HG03575 (cell line): ENCODE measurements around the gene TNNT2.

ENCODE experiments used
- ATAC-seq: cut with Tn5 transposase; IDR thresholded peaks from one replicate; pipeline ENCODE4 v1.9.1; 2021; ENCODE audit not compliant: unreplicated experiment, insufficient number of reproducible peaks, low FRiP score; ENCODE audit errors: extremely low read depth

The TNNT2 gene

DNA sequence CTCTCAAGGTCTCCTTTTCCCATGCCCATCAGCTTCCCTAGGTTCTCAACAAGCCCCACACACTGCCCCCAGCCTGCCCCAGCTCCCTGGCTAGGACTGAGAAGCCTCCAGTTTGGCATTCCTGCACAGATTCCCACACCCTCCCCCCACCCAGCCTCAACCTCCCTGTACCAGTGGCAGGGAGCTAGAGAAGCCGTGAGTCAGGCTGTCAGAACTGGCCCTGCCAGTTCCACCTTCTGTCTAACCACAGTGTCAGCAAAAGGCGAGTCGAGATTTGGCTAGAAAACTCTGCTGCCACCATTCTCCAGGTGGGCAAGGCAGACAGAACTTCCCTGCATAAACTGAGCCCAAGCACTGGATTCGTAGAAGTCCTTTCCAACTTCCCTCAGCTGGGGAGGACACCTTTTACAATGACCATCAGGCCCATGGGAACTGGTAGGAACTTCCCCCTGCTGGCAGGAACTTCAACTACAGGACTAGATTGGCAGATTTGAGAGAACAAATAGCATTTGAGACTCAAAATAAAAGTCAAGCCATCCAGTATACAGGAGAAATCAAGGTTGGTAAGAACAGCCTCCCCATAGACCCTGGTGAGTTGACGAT is 31.0 kb downstream of the TNNT2 start:
- ATAC-seq: no peak

DNA sequence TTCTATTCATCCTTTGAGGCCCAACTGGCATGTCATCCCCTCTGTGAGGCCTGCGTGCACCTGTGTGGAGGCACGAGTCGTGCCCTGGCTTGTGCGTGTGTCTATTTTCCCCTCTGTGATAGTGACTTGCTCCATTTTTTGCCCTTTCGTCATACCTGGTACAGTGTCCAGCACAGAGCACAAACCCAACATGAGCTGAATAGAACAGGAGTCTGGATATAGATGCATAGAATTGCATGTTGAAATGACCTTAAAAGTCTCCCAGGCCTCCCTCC is 32.5 kb downstream of the TNNT2 start:
- ATAC-seq: no peak

DNA sequence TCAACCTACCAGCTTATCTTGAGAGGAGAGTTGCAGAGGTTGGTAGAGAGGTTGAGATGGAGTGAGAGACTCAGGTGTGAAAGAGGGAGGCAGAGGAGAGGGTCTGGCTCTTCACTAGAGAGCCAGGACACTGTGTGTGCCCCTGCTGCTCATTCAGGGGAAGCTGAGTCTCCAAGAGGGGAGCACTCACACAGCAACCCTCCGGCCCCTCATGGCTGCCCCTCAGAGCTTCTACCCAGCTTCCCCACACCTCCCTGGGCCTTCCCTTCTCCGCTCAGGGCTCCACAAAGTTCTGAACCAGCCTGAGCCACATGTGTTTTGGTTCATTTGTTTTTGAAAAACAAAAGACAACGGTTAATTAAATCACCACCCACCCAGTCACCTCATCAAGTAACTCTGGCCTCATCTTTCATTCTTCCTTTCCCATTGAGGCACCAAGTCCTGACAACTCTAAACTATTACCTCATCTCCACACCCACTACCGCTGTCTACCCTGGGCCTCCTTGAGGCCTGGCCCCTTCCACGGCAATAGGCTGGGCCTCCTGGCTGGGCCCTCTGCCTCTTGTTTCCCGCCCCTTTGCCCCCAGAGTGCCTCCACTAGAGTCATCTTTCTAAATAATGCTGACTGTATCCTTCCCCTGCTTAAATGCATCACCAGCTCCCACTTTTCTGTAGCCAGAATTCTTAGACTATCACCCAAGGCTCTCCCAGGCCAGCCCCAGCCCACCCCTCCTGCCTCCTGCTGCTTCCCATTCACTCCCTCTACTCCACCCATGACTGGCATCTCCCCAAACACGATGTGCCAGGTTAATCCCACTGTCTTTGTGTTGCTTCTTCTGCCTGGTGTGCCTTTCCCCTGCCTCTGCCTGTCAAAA is 33.0 kb downstream of the TNNT2 start:
- no peak for ATAC-seq

DNA sequence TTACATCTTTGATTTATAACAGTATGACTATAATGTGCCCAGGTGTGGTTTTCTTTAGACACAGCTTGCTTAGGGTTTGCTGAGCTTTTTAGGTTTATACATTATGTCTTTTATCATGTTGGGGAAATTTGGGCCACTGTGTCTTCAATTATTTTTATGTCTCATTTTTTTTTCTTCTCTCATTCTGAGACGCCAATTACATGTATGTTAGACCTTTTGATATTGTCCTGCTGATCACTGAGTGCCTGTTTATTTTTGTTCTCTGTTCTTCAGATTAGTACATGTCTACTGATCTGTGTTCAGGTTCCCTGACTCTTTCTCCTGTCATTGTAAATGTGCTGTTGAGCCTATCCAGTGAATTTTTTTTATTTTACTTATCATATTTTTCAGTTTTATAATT is 36.1 kb downstream of the TNNT2 start:
- no peak for ATAC-seq

DNA sequence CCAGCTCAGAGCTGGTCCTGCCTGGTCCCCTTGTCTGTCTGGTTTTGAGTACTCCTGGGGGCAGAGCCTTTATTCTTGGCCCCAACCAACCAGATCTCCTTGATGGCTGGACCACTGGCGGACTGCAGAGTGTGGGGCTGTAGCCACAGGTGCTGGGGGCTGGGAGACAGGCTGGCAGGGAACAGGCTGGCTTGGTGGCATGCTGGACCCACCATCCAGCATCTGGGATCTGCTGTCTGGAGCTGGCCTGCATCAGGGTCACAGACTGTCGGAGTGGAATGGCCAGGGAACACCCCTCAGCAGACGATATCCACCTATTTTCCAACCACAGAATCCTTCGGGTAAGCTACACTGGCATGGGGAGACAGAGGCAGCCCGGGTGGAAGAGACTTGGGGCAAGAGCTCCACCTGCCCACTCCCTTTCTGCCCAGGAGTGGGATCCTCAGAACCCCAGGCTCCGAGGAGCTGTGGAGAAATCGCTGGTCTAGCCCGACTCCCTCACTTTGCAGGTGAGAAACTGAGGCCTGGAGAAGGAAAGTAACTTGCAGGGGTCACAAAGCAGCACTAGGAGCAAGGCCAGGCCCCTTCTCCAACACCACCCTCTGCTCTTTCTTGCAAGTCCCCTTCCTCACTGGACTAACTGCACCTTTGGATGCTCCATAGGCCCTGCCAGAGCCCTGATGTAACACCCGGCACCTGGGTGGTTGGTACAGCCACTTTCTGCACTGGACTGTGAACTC is 40.6 kb downstream of the TNNT2 start:
- no peak for ATAC-seq

DNA sequence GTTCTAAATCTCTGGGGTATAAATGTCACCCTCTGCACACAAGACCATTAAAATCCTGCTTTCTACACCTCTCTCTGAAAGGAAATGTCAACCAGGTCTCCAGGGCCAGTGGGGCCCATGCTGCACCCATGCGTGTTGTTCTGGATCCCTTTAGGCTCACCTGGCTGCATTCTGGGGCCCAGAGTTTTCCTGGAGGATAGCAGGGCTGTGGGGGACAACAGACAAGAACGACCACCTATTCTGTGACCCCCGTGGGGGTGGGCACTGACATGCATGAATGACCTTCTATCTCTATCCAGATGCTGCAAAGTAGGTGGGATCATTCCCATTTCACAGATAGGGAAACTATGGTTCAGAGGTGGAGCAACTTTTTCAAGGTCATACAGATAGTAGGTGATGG is 41.6 kb downstream of the TNNT2 start:
- ATAC-seq: no peak

DNA sequence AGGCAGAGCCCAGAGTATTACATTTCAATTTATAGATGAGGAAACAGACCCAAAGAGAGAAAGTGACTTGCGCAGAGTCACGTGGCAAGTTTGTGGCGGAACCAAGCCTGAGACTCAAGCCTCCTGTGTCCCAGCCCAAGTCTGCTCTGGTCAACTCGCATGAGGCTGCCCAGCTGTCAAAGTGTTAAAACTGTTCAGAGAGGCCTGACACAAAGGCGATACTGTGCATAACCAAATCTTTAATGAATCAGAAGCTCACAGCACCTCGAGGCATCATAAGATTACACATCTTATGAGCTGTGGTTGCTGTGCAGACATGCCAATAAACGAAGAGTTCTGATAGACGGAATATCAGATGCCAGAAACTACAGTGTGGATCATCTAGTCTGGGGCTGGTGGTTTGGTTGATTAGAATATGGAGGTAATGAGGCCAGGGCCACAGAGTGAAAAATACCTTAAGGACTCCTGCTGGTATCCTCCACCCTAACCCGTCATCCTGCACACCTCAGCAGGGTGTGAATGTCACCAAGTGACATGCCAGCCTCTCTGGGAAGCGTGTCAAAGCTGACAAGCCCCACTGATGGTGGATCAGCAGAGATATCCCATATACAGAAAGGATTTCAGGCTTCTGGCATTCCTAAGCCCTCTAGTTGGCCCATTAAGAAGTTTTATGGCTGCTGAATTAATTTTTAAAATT is 42.2 kb downstream of the TNNT2 start:
- no peak for ATAC-seq

DNA sequence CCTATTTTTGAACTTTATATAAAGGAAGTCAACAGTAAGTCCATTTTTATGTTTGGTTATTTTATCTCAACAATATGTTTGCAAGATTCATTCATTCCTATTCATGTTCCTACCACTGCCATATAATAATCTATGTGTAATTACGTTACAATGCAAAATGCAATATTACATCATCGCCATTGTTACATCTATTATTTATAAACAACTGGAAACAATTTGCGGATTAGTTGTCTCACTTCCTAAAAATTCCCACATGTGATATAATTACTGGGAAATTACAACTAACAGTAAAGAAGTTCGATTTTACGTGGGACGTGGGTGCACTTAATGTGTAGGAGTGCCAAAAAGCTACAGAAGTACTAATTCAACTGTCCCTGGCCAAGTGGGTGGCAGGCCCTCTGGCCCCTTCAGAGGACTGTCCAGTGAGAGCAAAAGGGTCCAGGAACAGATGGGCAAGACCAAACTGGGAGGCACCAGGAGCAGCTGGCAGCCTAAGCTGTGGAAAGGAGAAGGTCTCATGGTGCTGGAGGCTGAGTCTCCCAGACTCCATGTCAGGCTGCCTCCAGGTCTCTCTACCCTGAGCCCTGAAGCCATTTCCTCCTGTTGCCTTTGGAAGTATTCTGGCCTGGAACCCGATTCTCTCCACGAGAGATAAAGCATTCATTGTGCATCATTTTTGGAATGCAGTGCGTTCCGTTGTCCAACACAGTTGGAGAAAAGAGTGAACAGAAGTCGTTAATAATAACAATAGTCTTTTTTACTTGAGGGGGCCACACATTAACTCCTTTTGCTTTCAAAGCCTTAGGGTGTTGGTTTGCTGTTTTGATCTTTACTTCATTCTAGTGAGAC is 42.9 kb downstream of the TNNT2 start:
- ATAC-seq: no peak

DNA sequence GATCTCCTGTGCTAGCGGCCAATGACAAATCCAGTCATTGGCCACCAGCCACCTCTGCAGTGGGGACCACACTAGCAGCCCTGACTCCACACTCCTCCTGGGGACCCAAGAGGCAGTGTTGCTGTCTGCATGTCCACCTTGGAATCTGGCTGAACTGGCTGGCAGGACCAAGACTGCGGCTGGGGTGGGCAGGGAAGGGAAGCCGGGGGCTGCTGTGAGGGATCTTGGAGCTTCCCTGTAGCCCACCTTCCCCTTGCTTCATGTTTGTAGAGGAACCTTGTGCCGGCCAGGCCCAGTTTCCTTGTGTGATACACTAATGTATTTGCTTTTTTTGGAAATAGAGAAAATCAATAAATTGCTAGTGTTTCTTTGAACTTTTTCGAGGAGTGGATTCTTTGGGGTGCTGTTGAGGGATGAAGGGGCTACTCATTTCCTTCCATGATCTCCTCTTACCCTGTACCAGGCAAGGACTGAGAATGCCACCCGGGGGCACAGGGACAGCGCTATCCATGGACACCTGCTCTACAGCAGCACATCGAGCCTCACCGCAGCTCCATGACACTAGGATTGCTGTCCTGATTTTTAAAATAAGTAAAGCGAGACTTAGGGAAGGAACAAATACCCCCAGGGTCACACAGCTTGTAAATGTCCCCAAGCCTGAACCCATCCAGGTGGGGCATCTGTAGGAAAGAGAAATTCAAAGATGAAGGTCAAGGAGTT is 44.7 kb downstream of the TNNT2 start:
- ATAC-seq: no peak

DNA sequence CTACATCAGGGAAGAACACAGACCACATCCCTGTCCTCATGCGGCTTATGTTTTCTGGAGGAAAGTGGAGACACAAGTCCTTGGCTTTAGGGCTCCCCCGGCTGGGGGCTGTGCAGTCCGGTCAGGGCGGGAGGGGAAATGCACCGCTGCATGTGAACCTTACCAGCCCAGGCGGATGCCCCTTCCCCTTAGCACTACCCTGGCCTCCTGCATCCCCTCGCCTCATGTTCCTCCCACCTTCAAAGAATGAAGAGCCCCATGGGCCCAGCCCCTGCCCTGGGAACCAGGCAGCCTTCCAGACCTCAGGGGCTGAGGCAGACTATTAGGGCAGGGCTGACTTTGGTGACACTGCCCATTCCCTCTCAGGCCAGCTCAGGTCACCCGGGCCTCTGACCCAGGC is 45.5 kb downstream of the TNNT2 start:
- no peak for ATAC-seq

DNA sequence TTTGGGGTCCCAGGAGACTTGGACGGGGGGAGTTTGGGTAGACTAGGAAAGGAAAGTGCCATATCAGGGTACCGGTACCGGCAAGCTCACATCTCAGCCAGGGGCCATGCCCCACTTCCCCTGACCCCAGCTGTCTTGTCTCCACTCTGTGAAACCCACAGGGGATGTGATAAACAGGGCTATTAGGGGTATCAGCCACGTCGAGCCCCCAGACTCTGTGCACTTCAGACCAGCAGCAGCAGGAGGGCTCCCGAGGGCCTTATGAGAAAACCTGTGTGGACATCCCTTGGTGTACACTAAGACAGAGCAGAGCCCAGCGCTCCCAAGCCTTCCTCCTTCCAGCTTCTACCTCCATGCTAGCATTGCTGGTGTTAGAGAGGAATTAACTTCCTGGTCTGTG is 46.3 kb downstream of the TNNT2 start:
- no peak for ATAC-seq

DNA sequence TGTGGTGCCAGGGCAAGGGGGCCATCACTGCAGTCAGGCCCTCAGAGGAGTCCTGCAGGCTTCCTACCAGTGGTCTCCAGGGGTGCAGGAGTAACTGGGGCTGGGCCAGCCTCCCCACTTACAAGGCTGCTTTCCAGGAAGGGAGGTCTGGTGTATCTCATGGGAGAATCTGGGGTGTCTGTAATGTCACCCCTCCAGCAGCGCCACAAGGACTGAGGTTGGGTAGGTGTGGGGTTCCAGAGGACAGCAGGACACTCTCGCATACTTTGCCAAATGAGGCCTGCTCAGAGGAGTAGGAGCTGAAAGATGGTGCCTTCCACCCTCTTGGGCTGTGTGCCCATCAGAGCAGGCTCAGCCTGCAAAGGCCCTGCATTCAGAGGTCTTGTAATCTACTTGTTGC is 46.9 kb downstream of the TNNT2 start:
- ATAC-seq: no peak

DNA sequence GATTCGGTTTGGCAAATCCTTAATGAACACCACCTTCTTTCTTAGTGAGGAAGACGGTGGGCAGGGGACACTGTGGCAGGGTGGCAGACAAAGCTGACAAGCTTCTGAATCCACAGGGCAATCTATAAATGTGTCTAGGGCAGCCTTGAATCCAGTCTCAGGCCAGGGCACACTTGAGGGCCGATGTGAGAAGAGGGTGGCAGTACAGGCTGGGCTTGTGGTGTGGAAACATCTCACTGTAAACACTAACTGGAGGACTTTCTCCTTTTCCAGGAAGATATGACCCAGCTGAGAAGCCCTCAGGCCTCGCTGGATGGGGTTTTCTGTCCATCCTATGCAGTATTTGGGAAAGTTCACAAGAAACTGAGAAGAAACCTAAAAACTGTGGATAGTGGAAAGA is 47.7 kb downstream of the TNNT2 start:
- ATAC-seq: no peak

DNA sequence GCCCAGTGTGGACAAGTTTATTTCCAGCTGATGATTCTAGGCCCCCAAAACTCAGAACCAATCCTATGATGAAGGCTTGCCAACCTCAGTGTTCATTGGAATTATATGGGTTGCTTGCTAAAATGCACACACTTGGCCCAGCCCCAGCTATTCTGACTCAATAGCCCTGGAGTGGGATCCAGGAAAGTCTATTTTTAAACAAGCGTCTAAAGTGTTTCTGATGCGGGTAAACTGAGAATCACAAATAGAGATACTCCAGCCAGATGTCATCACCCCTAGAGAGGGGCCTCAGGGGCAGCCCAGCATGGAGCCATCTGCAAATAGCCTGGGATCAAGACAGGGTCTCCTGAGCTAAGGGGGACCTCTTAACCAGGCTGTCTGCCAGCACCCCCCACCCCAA is 48.2 kb downstream of the TNNT2 start:
- ATAC-seq: no peak

DNA sequence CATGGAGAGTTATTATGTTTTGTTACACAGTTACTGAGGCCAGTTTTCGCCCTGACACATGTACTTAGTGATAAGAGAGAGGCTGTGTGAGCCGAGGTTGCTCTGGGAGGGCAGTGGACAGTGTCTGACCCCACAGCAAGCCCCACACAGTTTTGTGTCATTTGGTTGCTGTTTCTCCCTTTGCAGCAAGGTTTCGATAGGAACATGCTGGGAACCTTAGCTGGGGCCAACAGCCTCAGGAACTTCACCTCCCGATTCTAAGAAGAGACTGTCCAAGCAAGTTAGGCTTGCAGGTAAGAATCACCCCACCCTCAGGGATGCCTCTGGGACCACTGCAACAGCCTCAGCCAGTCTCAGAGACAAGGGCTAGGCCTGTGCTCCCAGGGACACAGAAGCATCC is 48.9 kb downstream of the TNNT2 start:
- ATAC-seq: no peak

DNA sequence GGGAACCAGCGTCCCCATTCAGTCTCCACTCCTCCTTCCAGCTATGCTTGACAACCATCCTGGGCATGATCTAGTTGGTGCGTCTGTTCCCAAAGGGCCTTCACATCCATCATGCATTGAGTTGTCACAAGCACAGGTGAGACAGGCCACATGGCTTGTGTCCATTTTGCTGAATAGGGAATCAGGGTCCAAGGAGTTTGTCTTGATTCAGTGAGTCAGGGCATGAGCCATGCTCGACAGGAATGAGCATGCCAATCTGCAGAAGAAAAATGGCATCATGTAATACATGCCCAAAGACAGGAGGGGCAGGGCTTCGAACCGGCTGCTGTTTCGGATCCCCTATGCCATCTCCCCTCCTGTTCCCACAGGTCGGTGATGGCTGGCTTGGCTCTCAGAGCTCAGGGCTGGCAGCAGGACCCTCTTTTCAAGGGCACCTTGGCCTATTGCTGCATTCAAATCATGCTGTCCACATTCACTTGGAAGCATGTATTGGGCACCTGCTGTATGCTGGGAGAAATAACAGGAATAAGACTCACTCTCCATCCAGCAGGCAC is 49.7 kb downstream of the TNNT2 start:
- no peak for ATAC-seq

DNA sequence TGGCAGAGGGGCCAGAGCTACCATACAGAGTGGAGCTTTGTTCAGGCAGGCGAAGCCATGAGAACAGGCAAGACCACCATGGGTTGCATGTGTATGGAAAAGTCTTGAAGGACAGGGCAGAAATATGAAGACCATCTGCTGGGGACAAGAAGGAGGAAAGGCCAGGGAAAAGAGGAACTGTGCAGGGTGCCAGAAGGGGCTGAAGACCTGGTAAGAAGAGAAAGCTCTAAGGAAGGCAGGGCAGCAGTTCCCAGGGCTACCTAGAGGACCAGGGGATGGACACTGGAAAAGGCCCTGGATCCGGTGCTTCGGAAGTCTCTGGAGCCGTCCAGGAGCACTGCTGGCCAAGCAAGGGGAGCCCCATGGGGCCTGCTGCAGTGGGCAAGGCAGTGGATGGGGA is 50.8 kb downstream of the TNNT2 start:
- no peak for ATAC-seq

DNA sequence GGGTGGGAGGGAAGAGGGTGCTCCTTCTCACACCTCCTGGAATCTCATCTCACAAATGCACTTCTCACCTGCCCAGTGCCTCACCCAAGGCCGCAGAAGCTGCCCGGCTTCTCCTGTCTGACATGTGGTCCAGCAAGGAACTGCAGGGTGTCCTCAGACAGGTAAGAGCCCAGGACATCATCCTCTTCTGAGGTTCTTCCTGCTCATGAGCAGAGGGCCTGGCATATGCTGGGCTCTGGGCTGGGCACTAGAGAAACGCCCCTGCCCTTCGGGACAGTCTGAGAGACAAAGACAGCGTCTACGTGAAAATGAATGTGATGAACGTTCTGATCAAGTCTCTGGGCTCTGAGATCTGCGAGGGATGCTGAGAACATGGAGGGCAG is 51.8 kb downstream of the TNNT2 start:
- ATAC-seq: no peak
